Hepatocyte (in vitro differentiated cells): Measurements from ENCODE around the gene THSD7B. TPM values are rescaled to one million over a fixed set of nuclear protein-coding genes. Genes with fewer than 3 reads are reported as not detected.
A peak's percentile ranks its signal among the peaks of the same experiment; 100 is the strongest.

Experiments used
- DNase-seq: peaks from one replicate; pipeline ENCODE4 v3.0.0-alpha.2; 2016; ENCODE audit warnings: low spot score
- H2AFZ ChIP-seq: fragments of 200-600 bp; sonication (generic); 2 replicates; pipeline ENCODE4 v1.6.0; 2016; ENCODE audit warnings: antibody characterized with exemption, mild to moderate bottlenecking
- H3K27ac ChIP-seq: fragments of 200-600 bp; sonication (generic); 2 replicates; pipeline ENCODE4 v1.5.1; 2016; ENCODE audit warnings: mild to moderate bottlenecking
- H3K27me3 ChIP-seq: fragments of 200-600 bp; sonication (generic); 2 replicates; pipeline ENCODE4 v1.6.1; 2016
- H3K36me3 ChIP-seq: fragments of 200-600 bp; sonication (generic); replicated peaks from 2 replicates; pipeline ENCODE4 v1.5.1; 2016; ENCODE audit warnings: low read depth; ENCODE audit not compliant: insufficient read depth
- H3K4me1 ChIP-seq: fragments of 200-600 bp; sonication (generic); 2 replicates; pipeline ENCODE4 v1.5.1; 2016; ENCODE audit warnings: mild to moderate bottlenecking, moderate library complexity; ENCODE audit not compliant: insufficient read depth
- H3K4me2 ChIP-seq: fragments of 200-600 bp; sonication (generic); 2 replicates; pipeline ENCODE4 v1.6.0; 2016
- H3K4me3 ChIP-seq: fragments of 200-600 bp; sonication (generic); 2 replicates; pipeline ENCODE4 v1.5.1; 2016; ENCODE audit warnings: mild to moderate bottlenecking
- H3K79me2 ChIP-seq: fragments of 200-600 bp; sonication (generic); 2 replicates; pipeline ENCODE4 v1.6.0; 2017; ENCODE audit warnings: mild to moderate bottlenecking
- H3K9me2 ChIP-seq: fragments of 200-600 bp; sonication (generic); replicated peaks from 2 replicates; pipeline ENCODE4 v1.6.0; 2017; ENCODE audit warnings: mild to moderate bottlenecking; ENCODE audit not compliant: insufficient read depth
- H3K9me3 ChIP-seq: fragments of 200-600 bp; sonication (generic); 2 replicates; pipeline ENCODE4 v1.5.1; 2016; ENCODE audit warnings: low read depth, mild to moderate bottlenecking
- H4K20me1 ChIP-seq: fragments of 200-600 bp; sonication (generic); 2 replicates; pipeline ENCODE4 v1.6.0; 2016; ENCODE audit warnings: mild to moderate bottlenecking; ENCODE audit not compliant: insufficient read depth, poor library complexity, severe bottlenecking
- CTCF ChIP-seq: fragments of 200-600 bp; sonication (generic); IDR thresholded peaks from 2 replicates; pipeline ENCODE4 v1.5.1; 2016; ENCODE audit warnings: antibody characterized with exemption, mild to moderate bottlenecking; ENCODE audit not compliant: poor library complexity
- EZH2 ChIP-seq: fragments of 200-600 bp; sonication (generic); IDR thresholded peaks from 2 replicates; pipeline ENCODE4 v1.6.1; 2016; ENCODE audit warnings: antibody characterized with exemption, mild to moderate bottlenecking, borderline replicate concordance
- EZH2phosphoT487 ChIP-seq: fragments of 200-600 bp; sonication (generic); IDR thresholded peaks from one replicate; pipeline ENCODE4 v1.6.1; 2018; ENCODE audit warnings: antibody characterized with exemption, mild to moderate bottlenecking, low read depth, moderate library complexity; ENCODE audit not compliant: unreplicated experiment, severe bottlenecking
- WGBS: methylation state at CpG from one replicate; pipeline ENCODE4 v1.1.6; 2016; ENCODE audit warnings: low lambda C conversion rate; ENCODE audit errors: missing lambda C conversion rate; 5-methylcytosine and 5-hydroxymethylcytosine counted together
- polyA plus RNA-seq: library from polyadenylated mRNA; unstranded; fragments of >200 nt; fragmentation: Nextera tagmentation; extraction: Ambion mirVana; gene quantifications from 2 replicates; pipeline ENCODE4 v1.2.1, GENCODE V29; 2016
- total RNA-seq: library from RNA; depleted of rRNA; stranded (reverse); fragments of >200 nt; gene quantifications from 2 replicates; pipeline ENCODE4 v1.2.3, GENCODE V29; 2014

The THSD7B gene
- total and polyA plus RNA-seq, 2 experiments from 2014 or later: 0.48 to 5.7 TPM

- H3K4me3 ChIP-seq: no peak overlapping the region
- H4K20me1 ChIP-seq: no peaks in the 10 kb centered on the region
- no peaks in the 10 kb centered on the region for H3K79me2 ChIP-seq
- TF ChIP-seq CTCF (no peak), EZH2 (no peak), EZH2phosphoT487 (no peak)
- H3K27ac ChIP-seq: peak overlapping the region; percentile 26
- DNase-seq: peak; percentile 19
- no peaks in the 10 kb centered on the region for H3K27me3 ChIP-seq
- no peaks in the 10 kb centered on the region for H3K9me3 ChIP-seq
- H2AFZ ChIP-seq: no peak overlapping the region
- H3K36me3 ChIP-seq: no peaks in the 10 kb centered on the region
- H3K4me2 ChIP-seq: no peak overlapping the region
- H3K9me2 ChIP-seq: no peaks in the 10 kb centered on the region
- peaks cover 5% of the 10 kb centered on the region for H3K4me1 ChIP-seq
These were observed 352.0 kb downstream of the THSD7B start for GRCh38 chr2:137117385-137117784.

- TF ChIP-seq EZH2 (no peak), CTCF (no peak), EZH2phosphoT487 (no peak)
- Histone ChIP-seq H3K27me3 (no peaks in the 10 kb centered on the region), H3K4me2 (no peak overlapping the region), H3K79me2 (no peaks in the 10 kb centered on the region), H3K27ac (no peak overlapping the region), H3K4me3 (no peak overlapping the region), H3K9me3 (no peaks in the 10 kb centered on the region), H2AFZ (no peak overlapping the region), H4K20me1 (no peaks in the 10 kb centered on the region), H3K4me1 (peaks cover 5% of the 10 kb centered on the region), H3K36me3 (no peaks in the 10 kb centered on the region), H3K9me2 (no peaks in the 10 kb centered on the region)
- DNase-seq: no peak
These were observed 352.8 kb downstream of the THSD7B start for GRCh38 chr2:137118140-137118539.

GRCh38 chr2:137123226-137123625 lies 357.9 kb downstream of the THSD7B start:
- TF ChIP-seq EZH2phosphoT487 (no peak), CTCF (no peak), EZH2 (no peak)
- Histone ChIP-seq H3K27me3 (no peaks in the 10 kb centered on the region), H3K4me3 (no peak overlapping the region), H3K27ac (no peak overlapping the region), H4K20me1 (no peaks in the 10 kb centered on the region), H2AFZ (no peak overlapping the region), H3K9me2 (no peaks in the 10 kb centered on the region), H3K36me3 (no peaks in the 10 kb centered on the region), H3K4me2 (no peak overlapping the region), H3K4me1 (peaks cover under 1% of the 10 kb centered on the region), H3K9me3 (no peaks in the 10 kb centered on the region), H3K79me2 (no peaks in the 10 kb centered on the region)
- DNase-seq: no peak
- 94% methylated on average over 1 of the region's 1 CpG for WGBS

GRCh38 chr2:137133225-137133624 lies 367.9 kb downstream of the THSD7B start:
- WGBS: 50% methylated on average over 3 of the region's 3 CpGs
- no peaks in the 10 kb centered on the region for H3K27me3 ChIP-seq
- no peaks in the 10 kb centered on the region for H3K9me3 ChIP-seq
- H3K9me2 ChIP-seq: no peaks in the 10 kb centered on the region
- H3K4me1 ChIP-seq: no peaks in the 10 kb centered on the region
- H3K27ac ChIP-seq: no peak overlapping the region
- TF ChIP-seq EZH2: no peak
- H4K20me1 ChIP-seq: no peaks in the 10 kb centered on the region
- no peak for DNase-seq
- no peak overlapping the region for H3K4me2 ChIP-seq
- H3K4me3 ChIP-seq: no peak overlapping the region
- H3K36me3 ChIP-seq: no peaks in the 10 kb centered on the region
- no peak overlapping the region for H2AFZ ChIP-seq
- H3K79me2 ChIP-seq: no peaks in the 10 kb centered on the region
